HG03159 (cell line): ENCODE results near the gene SGMS2.
"Not testable (repeated sequence)": the region's sequence is repeated elsewhere in the genome, so short reads cannot be mapped to it uniquely, and the experiment has no call there.

Experiments
- ATAC-seq: cut with Tn5 transposase; IDR thresholded peaks from one replicate; pipeline ENCODE4 v1.9.1; 2021; ENCODE audit warnings: mild to moderate bottlenecking, moderate library complexity; ENCODE audit not compliant: unreplicated experiment

The SGMS2 gene

DNA sequence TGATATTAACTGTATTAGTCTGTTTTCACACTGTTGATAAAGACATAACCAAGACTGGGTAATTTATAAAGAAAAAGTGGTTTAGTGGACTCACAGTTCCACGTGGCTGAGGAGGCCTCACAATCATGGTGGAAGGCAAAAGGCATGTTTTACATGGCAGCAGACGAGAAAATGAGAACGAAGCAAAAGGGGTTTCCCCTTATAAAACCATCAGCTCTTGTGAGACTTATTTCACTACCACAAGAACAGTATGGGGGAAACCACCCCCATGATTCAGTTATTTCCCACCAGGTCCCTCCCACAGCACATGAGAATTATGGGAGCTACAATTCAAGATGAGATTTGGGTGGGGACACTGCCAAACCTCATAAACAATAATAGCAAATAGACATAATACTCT is 80.3 kb downstream of the SGMS2 start:
- not testable (repeated sequence) for ATAC-seq

DNA sequence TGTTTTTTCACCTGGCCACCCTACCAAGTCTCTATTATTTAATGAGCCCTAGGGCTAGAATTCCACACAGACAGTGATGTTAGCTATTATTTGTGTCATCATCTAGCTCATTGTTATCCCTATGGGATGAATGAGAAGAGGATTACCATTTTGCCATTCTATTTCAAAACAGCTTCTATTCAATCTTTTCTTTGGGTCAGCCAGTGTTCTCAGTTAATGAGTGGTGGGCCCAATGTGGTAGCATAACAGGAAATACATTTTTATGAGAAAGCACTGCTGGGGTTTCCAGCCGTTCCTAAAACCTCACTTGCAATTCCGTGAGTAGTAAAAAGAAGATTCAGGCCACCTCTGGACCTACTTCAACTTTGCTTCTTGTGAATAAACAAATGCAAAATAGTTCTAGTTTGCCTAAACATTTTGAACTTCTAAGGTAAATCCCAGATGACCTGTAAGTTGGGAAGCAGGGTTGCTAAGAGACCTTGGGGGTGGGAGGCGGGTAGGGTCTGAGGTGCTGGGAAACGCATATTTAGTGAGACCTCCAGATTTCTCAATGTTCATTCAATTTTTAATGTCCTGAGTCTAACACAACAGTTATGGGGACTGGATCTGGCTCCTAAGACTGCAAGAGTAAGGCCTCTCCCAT is 81.8 kb downstream of the SGMS2 start:
- ATAC-seq = no peak

DNA sequence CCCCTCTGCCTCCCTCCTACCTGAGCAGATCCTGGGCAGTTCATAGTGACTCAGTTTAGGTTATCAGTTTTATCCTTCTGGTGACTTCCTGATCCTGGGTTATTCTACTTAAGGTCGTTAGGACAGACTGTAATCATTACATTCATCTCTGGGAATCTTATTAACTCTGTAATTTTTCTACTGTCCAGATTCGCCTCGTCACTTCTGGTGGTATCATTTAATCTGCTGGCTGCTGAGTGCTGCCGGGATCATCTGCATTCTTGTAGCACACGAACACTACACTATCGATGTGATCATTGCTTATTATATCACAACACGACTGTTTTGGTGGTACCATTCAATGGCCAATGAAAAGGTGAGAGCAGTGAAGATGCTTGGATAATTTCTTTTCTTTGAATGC is 83.6 kb downstream of the SGMS2 start:
- no peak for ATAC-seq

DNA sequence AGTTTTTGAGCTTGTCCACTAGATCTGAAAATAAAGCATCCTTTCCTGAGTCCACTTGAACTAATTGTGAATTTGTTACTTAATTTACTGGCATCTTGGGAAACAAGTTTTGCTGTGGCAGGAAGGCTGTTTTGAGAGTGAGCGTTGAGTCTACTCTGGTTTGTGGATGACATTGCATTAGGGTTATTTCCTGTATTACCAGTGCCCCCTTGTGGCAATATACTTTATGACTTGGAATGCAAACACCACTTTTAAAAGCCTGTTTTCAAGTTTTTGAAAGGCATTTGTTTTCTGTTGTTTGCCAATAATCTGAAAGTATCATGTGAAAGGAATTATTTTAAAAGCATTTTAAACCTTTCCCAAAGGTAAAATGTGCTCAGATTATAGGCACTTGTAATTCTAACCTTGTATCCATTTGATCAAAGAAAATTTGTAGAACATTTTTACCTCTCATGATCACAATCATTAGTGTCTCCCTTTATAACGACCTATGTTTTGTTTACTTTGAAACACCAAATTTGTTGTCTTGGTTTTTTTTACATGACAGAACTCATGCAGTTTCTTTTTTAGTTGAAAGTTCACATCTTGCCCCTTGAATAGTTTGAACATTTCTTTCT is 88.7 kb downstream of the SGMS2 start:
- ATAC-seq = peak; percentile 98

DNA sequence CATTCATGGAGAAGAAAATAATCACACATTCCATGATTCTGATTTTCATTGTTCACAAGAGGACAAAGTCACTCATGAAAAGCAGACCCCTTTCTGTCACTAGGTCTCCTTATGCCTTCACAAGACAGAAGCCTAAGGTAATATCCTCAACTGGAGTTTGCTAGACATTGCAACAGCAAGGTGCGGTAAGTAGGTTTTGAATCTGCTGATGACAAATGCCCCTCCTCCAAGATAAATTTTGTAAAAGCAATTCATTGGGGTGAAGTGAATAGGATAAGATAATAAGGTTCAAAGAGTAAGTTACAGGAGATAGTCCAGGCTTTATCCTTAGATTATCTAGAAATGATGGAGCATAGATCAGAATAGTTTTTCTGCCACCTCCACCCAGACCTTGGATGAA is 90.5 kb downstream of the SGMS2 start:
- ATAC-seq = no peak

DNA sequence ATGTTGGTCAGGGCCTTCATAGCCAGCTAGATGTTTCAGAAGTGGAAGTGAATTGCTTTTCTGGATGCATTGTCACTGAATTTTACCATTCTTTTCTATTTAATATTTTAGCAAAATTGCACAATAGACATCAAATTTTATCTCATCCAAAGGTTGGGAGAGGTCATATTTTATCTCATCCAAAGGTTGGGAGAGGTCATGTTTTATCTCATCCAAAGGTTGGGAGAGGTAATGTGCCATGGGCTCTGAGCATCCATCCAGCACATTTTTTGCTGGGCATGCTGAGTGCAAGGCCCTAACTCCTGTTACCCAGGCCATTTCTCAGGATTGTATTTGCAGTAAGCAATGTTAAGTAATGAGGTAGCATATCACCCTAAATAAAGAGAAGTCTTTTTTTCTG is 91.9 kb downstream of the SGMS2 start:
- ATAC-seq = no peak

DNA sequence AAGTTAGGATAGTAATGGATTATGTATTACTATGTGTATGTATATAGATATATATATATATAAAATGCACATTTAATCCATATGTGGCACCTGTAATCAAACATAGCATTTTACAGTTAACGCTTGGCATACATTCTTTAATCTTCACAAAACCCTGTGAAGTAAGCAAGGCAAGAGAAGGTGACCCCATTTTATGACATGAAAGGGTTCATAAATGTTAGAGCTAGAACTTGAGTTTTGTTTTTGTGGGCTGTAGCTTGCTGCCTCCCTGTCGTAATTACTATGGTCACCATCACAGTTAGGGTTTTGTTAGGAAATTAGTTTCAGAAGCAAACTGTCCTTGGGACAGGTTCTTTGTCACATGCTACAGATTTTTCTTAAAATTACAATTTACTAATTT is 92.8 kb downstream of the SGMS2 start:
- no peak for ATAC-seq

DNA sequence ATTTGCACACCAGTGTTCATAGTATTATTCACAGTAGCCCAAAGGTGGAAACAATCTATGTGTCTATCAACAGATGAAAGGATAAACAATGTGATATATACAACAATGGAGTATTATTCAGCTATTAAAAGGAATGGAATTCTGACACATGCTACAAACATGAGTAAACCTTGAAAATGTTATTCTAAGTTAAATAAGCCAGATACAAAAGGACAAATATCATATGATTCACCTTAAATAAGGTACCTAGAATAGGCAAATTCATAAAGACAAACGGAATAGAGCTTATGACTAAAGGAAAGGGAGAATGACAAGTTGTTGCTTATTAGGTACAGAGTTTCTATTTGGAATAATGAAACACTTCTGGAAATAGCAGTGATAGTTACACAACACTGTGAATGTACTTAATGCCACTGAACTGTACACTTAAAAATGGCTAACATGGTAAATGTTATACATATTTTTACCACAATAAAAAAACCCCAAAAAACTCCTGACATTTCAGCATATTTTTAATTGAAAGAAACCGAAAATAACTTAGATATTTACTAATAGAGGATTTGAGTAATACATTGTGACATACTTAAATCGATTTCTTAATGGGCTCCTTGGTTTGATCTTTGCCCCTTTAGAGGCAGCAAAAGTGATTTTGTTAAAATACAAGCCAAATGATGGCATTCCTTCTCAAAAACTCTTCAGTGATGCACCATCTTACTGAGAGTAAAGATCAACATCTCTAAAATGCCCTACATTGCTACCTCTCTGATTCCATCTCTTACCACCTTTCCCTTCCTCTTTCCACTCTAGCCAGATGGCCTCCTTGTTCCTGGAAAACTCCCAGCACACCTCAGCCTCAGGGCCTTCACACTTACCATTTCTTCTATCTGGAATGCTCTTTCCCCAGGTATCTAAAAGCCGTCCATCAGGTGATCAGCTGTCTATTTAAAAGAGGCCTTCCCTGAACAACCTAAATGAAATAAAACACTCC is 98.0 kb downstream of the SGMS2 start:
- ATAC-seq = no peak

DNA sequence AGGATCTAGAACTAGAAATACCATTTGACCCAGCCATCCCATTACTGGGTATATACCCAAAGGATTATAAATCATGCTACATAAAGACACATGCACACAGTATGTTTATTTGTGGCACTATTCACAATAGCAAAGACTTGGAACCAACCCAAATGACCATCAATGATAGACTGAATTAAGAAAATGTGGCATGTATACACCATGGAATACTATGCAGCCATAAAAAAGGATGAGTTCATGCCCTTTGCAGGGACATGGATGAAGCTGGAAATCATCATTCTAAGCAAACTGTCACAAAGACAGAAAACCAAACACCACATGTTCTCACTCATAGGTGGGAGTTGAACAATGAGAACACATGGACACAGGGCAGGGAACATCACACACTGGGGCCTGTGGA is 101.0 kb downstream of the SGMS2 start:
- ATAC-seq = not testable (repeated sequence)

DNA sequence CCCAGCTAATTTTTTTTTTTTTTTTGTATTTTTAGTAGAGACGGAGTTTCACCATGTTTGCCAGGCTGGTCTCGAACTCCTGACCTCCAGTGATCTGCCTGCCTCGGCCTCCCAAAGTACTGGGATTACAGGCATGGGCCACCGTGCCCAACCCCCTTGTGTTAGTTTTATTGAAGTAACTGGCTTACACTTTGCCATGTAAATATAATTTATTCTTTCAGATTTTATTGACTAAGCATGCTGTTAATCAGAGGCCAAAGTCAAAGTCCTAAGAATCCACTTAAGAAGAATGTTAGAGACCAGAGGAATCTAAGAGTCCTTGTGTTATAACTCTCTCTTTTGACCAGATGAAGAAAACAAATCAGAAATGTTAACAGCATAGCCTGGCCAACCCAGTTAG is 102.1 kb downstream of the SGMS2 start:
- not testable (repeated sequence) for ATAC-seq

DNA sequence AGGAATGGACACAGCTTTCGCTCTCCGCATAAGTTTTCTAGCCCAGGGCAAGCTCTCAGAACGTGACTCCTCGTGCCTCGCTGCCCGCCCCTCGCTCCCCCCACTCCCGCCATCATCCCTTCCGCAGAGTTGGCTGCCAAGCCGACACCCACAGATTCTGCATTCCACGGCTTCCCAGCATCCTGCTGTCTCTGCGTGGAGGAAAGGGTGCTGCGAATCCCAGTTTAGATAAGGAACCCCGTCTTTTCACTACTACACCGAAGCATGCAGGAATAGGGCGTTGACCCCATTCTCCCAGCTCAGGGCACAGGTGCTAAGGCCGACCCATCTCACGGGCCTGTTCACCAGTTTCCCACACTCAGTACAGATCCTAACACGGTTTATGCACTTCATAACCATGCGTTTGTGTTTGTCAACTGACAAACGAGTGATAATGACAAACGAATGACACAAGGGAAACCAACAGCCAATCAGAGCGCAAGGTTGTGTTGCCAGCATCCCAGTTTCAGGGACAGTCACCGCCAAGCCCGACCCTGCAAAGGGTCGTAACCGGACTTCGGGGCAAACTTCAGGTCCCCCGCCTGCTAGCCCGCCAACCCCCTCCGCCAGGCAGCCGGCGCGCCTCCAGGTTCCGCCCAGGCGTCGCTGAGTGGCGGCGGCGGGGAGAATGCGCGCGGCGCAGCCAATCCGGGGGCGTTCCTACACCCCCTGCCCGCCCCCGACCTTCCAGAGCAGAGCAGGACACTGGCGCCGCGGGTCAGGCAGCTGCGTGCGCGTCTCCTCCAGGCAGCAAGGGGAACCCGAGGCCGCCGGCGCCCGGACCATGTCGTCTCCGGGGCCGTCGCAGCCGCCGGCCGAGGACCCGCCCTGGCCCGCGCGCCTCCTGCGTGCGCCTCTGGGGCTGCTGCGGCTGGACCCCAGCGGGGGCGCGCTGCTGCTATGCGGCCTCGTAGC is 106.4 kb downstream of the SGMS2 start, which contains the start of gene CYP2U1:
CYP2U1 (plus strand) TSS at position 729 of the 954 bp plus-strand sequence; CDS start at position 824, 95 bp downstream.
- peak; percentile 94 for ATAC-seq

DNA sequence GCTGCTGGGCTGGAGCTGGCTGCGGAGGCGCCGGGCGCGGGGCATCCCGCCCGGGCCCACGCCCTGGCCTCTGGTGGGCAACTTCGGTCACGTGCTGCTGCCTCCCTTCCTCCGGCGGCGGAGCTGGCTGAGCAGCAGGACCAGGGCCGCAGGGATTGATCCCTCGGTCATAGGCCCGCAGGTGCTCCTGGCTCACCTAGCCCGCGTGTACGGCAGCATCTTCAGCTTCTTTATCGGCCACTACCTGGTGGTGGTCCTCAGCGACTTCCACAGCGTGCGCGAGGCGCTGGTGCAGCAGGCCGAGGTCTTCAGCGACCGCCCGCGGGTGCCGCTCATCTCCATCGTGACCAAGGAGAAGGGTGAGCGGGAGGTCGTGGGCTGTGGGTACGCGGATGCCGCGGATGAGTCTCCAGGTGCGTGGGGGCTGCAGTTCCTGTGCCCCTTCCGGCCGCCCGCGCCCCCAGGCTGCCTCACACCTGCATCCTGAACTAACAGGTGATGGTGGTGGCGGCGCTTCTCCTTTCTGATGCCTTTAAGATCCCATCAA is 107.1 kb downstream of the SGMS2 start:
- peak; percentile 25 for ATAC-seq

DNA sequence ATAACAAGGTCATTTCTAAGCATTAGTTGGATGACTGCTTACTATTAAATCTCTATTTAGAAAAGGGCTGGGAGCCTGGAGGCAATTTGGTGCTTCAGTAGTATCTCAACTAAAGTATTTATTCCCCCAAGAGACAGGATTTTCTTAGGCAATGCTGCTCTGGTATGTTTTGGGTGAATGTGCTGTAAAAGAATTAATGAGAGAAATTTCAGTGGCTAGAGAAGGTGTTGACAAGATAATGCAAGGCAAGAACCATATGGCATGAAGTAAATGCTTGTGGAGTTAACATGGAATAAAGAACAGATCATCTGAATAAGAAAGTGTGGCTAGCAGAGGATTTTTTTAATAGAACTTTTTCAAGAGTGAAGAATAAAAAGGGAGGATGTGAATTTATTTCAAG is 110.5 kb downstream of the SGMS2 start:
- no peak for ATAC-seq

DNA sequence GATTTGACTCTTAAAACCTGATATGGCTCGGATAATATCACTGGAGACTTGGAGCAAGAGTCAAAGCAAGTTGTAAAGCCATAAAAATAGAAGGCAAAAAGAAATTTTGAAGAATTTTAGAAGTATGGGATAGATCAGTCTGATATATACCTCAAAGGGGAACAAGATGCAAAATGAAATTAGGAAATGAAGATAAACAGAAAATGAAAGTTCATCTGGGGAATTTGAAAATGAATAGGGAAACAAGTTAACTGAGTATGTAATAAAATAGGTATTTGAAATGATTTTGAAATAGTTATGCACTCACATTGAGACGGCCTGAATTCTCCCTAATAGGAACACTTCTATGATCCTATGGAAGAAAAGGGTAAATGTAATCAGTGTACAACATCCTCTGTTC is 112.3 kb downstream of the SGMS2 start:
- ATAC-seq = peak; percentile 57

DNA sequence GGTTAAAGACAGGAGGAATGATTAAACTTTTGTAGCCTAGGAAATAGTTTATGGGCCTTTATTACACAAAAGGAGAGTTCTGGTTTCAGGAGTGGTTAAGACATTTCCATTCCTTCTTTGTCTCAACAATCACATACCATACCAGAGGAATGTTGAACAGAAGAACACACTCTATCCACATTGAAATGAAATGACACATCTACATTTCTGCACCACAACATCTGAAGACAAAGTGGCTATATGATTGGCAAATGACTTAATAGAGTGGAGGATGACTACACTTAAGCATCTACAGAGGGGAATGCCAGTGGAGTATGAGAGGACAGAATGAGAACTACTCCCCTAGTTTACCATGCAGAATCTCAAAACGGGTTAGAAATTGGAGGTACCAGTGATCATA is 114.6 kb downstream of the SGMS2 start:
- ATAC-seq = no peak

DNA sequence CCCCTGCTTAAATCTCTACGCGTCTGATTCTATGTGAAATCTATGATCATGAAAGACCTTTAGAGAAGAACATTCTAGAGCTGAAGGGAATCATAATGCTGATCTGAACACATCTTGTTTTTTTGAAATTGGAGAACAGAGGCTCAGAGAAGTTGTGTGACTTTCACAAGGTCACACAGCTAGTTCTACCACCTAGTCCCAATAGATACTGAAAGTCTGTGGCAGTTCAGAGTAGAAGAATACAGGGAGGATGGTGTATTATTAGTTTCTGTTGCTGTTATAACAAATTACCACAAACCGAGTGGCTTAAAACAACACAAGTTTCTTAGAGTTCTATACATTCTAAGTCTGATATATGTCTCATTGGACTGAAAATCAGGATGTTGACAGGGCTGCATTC is 121.1 kb downstream of the SGMS2 start:
- ATAC-seq = no peak

DNA sequence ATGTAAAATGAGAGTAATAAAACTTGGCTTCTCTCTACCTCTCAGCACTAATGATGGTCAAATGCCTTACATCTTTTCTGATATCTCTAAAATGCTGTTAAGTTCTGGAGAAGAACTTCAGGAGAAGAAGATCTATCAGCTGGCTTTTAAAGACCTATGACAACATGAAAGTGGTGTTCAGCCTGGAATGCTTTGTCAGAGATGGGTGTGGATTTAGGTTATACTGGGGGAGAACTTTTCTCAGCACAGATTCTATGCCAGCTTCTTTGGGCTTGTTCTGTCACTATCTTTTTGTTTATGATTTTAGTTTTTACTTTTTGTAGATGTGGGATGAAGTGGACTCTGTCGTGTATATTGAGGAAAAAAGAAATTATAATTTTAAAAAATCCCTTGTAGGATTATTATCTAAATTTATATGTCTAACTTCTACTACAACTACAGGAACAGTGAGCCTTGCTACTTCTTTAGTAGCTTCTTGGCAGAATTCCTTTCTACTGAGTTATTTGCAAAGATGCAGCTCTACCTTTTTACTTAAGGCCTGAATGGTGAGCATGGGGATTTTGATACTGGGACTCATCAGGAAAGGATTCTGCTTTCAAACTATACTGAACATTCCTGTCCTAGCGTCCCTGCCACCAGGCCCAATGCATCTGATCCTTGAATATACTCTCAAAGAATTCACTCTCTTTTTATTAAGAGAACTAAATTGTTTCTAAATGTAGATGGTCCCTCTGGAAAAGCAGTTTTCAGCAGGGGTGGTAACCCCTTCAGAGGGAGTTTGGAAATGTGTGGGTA is 126.2 kb downstream of the SGMS2 start:
- ATAC-seq = no peak

DNA sequence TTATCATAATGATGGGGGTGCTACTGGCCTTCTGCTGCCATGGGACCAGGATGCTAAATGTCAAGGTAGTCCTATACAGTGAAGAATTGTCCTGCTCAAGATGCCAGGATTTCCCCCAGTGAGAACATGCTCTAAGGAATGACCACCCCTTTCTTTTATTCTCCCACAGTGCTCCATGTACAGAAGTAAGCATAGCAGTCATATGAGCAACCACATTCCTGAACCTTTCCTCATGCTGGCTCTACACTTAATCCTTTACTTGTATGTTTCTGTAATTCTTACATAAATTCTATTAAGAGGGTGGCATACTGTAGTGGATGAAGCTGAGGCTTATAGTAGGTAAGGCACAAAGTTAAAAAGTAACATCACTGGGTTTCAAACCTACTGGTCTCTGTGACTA is 126.8 kb downstream of the SGMS2 start:
- ATAC-seq = no peak

DNA sequence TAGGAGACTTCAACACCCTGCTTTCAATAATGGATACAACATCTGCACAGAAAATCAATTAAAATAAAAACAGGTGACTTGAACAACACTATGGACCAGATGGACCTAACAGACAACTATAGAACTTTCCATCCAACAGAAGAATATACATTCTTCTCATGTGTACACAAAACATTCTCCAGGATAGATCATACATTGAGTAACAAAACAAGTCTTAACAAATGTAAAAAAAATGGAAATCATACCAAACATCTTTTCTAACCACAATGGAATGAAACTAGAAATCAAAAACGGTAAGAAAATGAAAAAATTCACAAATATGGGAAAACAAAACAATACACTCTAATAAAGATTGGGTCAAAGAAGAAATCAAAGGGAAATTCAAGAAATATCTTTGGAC is 131.3 kb downstream of the SGMS2 start:
- no peak for ATAC-seq
